Measurements from ENCODE around the gene BMP6.

DNA sequence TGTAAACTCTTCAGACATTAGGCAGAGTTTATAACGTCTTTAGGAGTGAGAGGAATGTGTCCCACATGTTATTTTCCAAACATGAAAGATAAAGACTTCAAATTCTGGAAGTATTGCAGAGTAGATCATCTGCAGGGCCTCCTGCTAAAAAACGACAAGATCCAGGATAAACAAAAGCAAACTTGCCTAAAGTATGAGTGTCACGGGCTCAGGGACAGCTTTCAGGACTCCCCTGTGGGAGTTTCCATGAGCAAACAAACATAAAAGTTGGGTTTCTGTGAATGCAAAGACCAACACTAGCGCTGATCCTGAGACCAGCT, 107.8 kb downstream of the BMP6 start:
- TF ChIP-seq, protein P1, sequence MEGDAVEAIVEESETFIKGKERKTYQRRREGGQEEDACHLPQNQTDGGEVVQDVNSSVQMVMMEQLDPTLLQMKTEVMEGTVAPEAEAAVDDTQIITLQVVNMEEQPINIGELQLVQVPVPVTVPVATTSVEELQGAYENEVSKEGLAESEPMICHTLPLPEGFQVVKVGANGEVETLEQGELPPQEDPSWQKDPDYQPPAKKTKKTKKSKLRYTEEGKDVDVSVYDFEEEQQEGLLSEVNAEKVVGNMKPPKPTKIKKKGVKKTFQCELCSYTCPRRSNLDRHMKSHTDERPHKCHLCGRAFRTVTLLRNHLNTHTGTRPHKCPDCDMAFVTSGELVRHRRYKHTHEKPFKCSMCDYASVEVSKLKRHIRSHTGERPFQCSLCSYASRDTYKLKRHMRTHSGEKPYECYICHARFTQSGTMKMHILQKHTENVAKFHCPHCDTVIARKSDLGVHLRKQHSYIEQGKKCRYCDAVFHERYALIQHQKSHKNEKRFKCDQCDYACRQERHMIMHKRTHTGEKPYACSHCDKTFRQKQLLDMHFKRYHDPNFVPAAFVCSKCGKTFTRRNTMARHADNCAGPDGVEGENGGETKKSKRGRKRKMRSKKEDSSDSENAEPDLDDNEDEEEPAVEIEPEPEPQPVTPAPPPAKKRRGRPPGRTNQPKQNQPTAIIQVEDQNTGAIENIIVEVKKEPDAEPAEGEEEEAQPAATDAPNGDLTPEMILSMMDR (conservative IDR thresholded peaks at IDR 0.05), result no peak
- TF ChIP-seq EZH2 (IDR thresholded peaks at IDR 0.05; ENCODE audit: low read depth), result no peak
